Measurements from ENCODE around the gene TBC1D25.

TBC1D25 gene

GRCh38 chrX:48589482-48590162, 50.1 kb downstream of the TBC1D25 start:
- DNase-seq: peak; percentile 56
- TF ChIP-seq, protein P1, sequence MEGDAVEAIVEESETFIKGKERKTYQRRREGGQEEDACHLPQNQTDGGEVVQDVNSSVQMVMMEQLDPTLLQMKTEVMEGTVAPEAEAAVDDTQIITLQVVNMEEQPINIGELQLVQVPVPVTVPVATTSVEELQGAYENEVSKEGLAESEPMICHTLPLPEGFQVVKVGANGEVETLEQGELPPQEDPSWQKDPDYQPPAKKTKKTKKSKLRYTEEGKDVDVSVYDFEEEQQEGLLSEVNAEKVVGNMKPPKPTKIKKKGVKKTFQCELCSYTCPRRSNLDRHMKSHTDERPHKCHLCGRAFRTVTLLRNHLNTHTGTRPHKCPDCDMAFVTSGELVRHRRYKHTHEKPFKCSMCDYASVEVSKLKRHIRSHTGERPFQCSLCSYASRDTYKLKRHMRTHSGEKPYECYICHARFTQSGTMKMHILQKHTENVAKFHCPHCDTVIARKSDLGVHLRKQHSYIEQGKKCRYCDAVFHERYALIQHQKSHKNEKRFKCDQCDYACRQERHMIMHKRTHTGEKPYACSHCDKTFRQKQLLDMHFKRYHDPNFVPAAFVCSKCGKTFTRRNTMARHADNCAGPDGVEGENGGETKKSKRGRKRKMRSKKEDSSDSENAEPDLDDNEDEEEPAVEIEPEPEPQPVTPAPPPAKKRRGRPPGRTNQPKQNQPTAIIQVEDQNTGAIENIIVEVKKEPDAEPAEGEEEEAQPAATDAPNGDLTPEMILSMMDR (IDR thresholded peaks at IDR 0.05; ENCODE audit: low read depth, low read length): no peak
- H3K27me3 ChIP-seq: no peaks in the 10 kb centered on the region
- no peak overlapping the region for H3K4me3 ChIP-seq (ENCODE audit: low read depth, low read length)
- H3K9me3 ChIP-seq: no peaks in the 10 kb centered on the region
- no peaks in the 10 kb centered on the region for H3K36me3 ChIP-seq
- peaks cover 3% of the 10 kb centered on the region for H3K4me1 ChIP-seq

DNA sequence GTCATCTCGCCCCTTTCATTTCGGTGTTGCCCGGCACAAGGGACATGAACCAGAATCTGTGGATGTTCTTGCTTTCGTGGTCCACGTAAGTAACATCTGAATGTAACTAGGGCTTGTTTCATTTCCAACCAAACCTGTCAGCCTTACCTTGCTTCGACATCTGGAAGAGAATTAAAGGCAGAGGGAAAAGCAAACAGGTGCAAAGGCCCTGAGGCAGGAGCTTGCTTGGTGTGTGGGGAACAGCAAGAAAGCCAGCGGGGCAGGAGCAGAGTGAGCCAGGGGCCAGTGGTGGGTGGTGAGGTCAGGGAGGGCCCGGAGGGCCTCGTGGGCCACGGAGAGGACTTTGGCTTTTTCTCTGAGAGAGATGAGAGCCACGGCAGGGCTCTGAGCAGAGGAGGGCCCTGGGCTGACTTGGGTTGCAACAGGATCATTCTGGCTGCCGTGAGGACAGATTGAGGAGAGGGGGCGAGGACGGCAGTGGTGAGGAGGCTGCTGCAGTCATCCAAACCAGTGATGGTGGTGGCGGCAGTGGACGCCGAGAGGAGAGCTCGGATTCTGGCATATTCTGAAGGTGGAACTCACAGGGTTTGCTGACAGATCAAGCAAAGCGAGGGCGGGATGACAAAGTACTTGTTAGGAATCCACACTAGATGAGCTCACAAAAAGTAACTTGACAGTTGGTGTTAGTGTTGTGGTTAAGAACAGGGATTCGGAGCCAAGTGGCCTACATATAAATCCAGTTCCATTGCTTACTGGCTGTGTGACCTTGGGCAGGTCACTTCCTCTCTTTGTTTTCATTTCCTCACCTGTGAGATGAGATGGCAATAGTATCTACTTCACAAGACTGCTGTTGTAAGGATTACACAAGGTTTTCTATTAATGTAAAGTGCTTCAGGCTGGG, 50.9 kb downstream of the TBC1D25 start:
- H3K4me3 ChIP-seq (ENCODE audit: low read depth, low read length): no peak overlapping the region
- peaks cover 3% of the 10 kb centered on the region for H3K4me1 ChIP-seq
- no peak for DNase-seq
- TF ChIP-seq, protein P1 (IDR thresholded peaks at IDR 0.05; ENCODE audit: low read depth, low read length): no peak
- H3K9me3 ChIP-seq: no peaks in the 10 kb centered on the region
- no peaks in the 10 kb centered on the region for H3K27me3 ChIP-seq
- no peaks in the 10 kb centered on the region for H3K36me3 ChIP-seq

DNA sequence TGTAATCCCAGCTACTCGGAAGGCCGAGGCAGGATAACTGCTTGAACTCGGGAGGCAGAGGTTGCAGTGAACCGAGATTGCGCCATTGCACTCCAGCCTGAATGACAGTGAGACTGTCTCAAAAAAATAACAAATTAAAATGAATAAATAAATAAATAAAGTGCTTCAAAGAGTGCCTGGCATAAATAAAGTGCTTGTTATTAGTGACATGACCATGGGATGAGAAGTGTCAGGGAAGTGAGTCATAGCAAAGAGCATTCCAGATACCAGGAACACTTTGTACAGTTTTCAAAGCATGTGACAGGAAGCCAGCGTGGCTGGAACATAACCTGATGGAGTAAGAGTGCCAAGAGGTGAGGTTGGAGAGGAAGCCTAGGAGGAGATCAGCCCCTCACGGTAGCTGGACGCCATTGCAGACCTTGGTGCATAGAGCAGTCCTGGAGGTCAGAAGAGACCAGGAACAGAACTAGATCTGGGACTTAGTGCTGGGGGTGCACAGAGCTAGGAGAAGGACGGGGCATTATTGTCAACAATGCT, 51.8 kb downstream of the TBC1D25 start:
- Histone ChIP-seq H3K4me1 (peaks cover 3% of the 10 kb centered on the region), H3K36me3 (no peaks in the 10 kb centered on the region), H3K27me3 (no peaks in the 10 kb centered on the region), H3K4me3 (ENCODE audit: low read depth, low read length) (no peak overlapping the region), H3K9me3 (no peaks in the 10 kb centered on the region)
- no peak for DNase-seq
- TF ChIP-seq, protein P1 (IDR thresholded peaks at IDR 0.05; ENCODE audit: low read depth, low read length): no peak

- Histone ChIP-seq H3K9me3 (no peaks in the 10 kb centered on the region), H3K36me3 (no peaks in the 10 kb centered on the region), H3K4me1 (peaks cover 3% of the 10 kb centered on the region), H3K4me3 (ENCODE audit: low read depth, low read length) (no peak overlapping the region), H3K27me3 (no peaks in the 10 kb centered on the region)
- DNase-seq: no peak
- TF ChIP-seq, protein P1 (IDR thresholded peaks at IDR 0.05; ENCODE audit: low read depth, low read length): no peak
These were observed 53.5 kb downstream of the TBC1D25 start for GRCh38 chrX:48592971-48593370.

GRCh38 chrX:48595929-48596328, 56.4 kb downstream of the TBC1D25 start:
- H3K4me3 ChIP-seq (ENCODE audit: low read depth, low read length): no peak overlapping the region
- no peaks in the 10 kb centered on the region for H3K9me3 ChIP-seq
- H3K4me1 ChIP-seq: no peaks in the 10 kb centered on the region
- H3K36me3 ChIP-seq: peaks cover 3% of the 10 kb centered on the region; the same call in 1 of the 2 replicates
- TF ChIP-seq, protein P1 (IDR thresholded peaks at IDR 0.05; ENCODE audit: low read depth, low read length): no peak
- H3K27me3 ChIP-seq: no peaks in the 10 kb centered on the region
- DNase-seq: no peak

Measured in BE2C (cell line).